GM23338 (cell line): ENCODE measurements around the gene TNNI2. TPM values are rescaled to one million over a fixed set of nuclear protein-coding genes. Genes with fewer than 3 reads are reported as not detected.

Source experiments
- ATAC-seq: fragments of 200-7000 bp; cut with Tn5 transposase; 3 replicates; pipeline ENCODE4 v1.9.1; 2020
- DNase-seq: peaks from one replicate; pipeline ENCODE4 v3.0.0-alpha.2; 2015; ENCODE audit warnings: low spot score
- H2AFZ ChIP-seq: fragments of 200-600 bp; sonication (generic); 2 replicates; pipeline ENCODE4 v1.8.0; 2016; ENCODE audit warnings: antibody characterized with exemption, mild to moderate bottlenecking, moderate library complexity
- H3F3A ChIP-seq: fragments of 200-600 bp; sonication (generic); replicated peaks from 2 replicates; pipeline ENCODE4 v1.8.0; 2017; ENCODE audit warnings: antibody characterized with exemption, mixed run types, low read depth
- H3K27ac ChIP-seq: fragments of 200-600 bp; sonication (generic); 2 replicates; pipeline ENCODE4 v1.6.1; 2016; ENCODE audit warnings: low read depth
- H3K27me3 ChIP-seq: fragments of 200-600 bp; sonication (generic); 2 replicates; pipeline ENCODE4 v1.8.0; 2016; ENCODE audit warnings: mild to moderate bottlenecking, mixed run types, moderate library complexity; ENCODE audit not compliant: insufficient read depth
- H3K36me3 ChIP-seq: fragments of 200-600 bp; sonication (generic); 2 replicates; pipeline ENCODE4 v1.8.0; 2016; ENCODE audit warnings: mild to moderate bottlenecking; ENCODE audit not compliant: insufficient read depth
- H3K4me1 ChIP-seq: fragments of 200-600 bp; sonication (generic); 2 replicates; pipeline ENCODE4 v1.8.0; 2016; ENCODE audit warnings: mild to moderate bottlenecking, moderate library complexity; ENCODE audit not compliant: insufficient read depth
- H3K4me2 ChIP-seq: fragments of 200-600 bp; sonication (generic); 2 replicates; pipeline ENCODE4 v1.7.1; 2017; ENCODE audit warnings: mixed run types
- H3K4me3 ChIP-seq: fragments of 200-600 bp; sonication (generic); 2 replicates; pipeline ENCODE4 v1.6.1; 2016; ENCODE audit warnings: mixed run types
- H3K79me2 ChIP-seq: fragments of 200-600 bp; sonication (generic); replicated peaks from 2 replicates; pipeline ENCODE4 v1.8.0; 2017; ENCODE audit warnings: mild to moderate bottlenecking; ENCODE audit not compliant: insufficient read depth
- H3K9me2 ChIP-seq: fragments of 200-600 bp; sonication (generic); 2 replicates; pipeline ENCODE4 v1.8.0; 2017; ENCODE audit not compliant: insufficient read depth
- H4K20me1 ChIP-seq: fragments of 200-600 bp; sonication (generic); replicated peaks from 2 replicates; pipeline ENCODE4 v1.8.0; 2017; ENCODE audit warnings: mild to moderate bottlenecking; ENCODE audit not compliant: insufficient read depth
- H3K27ac Mint-ChIP-seq: 2 replicates; pipeline ENCODE4 v1.8.0; 2020; ENCODE audit warnings: inconsistent platforms, mild to moderate bottlenecking, moderate library complexity, mixed read lengths
- H3K27me3 Mint-ChIP-seq: 3 replicates; pipeline ENCODE4 v1.8.0; 2022; ENCODE audit warnings: low read depth, mild to moderate bottlenecking, moderate library complexity, mixed read lengths, inconsistent platforms; ENCODE audit not compliant: insufficient read depth, poor library complexity
- H3K36me3 Mint-ChIP-seq: 3 replicates; pipeline ENCODE4 v1.8.0; 2021; ENCODE audit warnings: low read depth, mild to moderate bottlenecking, inconsistent platforms, moderate library complexity, mixed read lengths
- H3K4me1 Mint-ChIP-seq: 3 replicates; pipeline ENCODE4 v1.8.0; 2020; ENCODE audit warnings: mild to moderate bottlenecking, inconsistent platforms, mixed read lengths
- H3K4me3 Mint-ChIP-seq: 3 replicates; pipeline ENCODE4 v1.8.0; 2021; ENCODE audit warnings: moderate library complexity, mild to moderate bottlenecking, inconsistent platforms, mixed read lengths
- H3K9me3 Mint-ChIP-seq: 3 replicates; pipeline ENCODE4 v1.8.0; 2020; ENCODE audit warnings: moderate library complexity, mild to moderate bottlenecking, inconsistent platforms, mixed read lengths
- CREB1 ChIP-seq: fragments of 250-450 bp; sonication (Bioruptor Pico); IDR thresholded peaks from 2 replicates; pipeline ENCODE4 v1.5.0; 2020; ENCODE audit warnings: low read depth, mild to moderate bottlenecking, moderate library complexity
- EZH2phosphoT487 ChIP-seq: fragments of 200-600 bp; sonication (generic); IDR thresholded peaks from one replicate; pipeline ENCODE4 v1.8.1; 2018; ENCODE audit warnings: antibody characterized with exemption; ENCODE audit not compliant: unreplicated experiment
- JUNB ChIP-seq: IDR thresholded peaks from one replicate; pipeline ENCODE4 v1.6.1; 2016; ENCODE audit warnings: antibody characterized with exemption; ENCODE audit not compliant: unreplicated experiment
- STAT1 ChIP-seq: IDR thresholded peaks from one replicate; pipeline ENCODE4 v1.6.1; 2016; ENCODE audit warnings: antibody characterized with exemption; ENCODE audit not compliant: unreplicated experiment
- ZNF331 ChIP-seq: fragments of 250-450 bp; sonication (Bioruptor Pico); IDR thresholded peaks from 2 replicates; pipeline ENCODE4 v1.5.0; 2020; ENCODE audit warnings: low read depth, mild to moderate bottlenecking, moderate library complexity
- ZNF462 ChIP-seq: fragments of 250-450 bp; sonication (Bioruptor Pico); IDR thresholded peaks from 2 replicates; pipeline ENCODE4 v1.5.0; 2020; ENCODE audit warnings: mild to moderate bottlenecking, moderate library complexity
- polyA plus RNA-seq: library from polyadenylated mRNA; unstranded; fragments of >200 nt; fragmentation: Nextera tagmentation; extraction: Ambion mirVana; gene quantifications from 2 replicates; pipeline ENCODE4 v1.2.1, GENCODE V29; 2016
- total RNA-seq: library from RNA; depleted of rRNA; stranded (reverse); fragments of >200 nt; shearing (Covaris generic); gene quantifications from 2 replicates; pipeline ENCODE4 v1.2.3, GENCODE V29; 2014

The TNNI2 gene
- total and polyA plus RNA-seq, 2 experiments from 2014 or later = not detected

GRCh38 chr11:1851468-1852180, 12.8 kb downstream of the TNNI2 start:
- H3K4me1 ChIP-seq = no peaks in the 10 kb centered on the region
- no peaks in the 10 kb centered on the region for H3K27me3 ChIP-seq
- TF ChIP-seq EZH2phosphoT487 = no peak
- no peak for TF ChIP-seq ZNF462 (CRISPR knock-in tag)
- TF ChIP-seq STAT1 = no peak
- TF ChIP-seq ZNF331 (CRISPR knock-in tag) = no peak
- TF ChIP-seq JUNB = no peak
- TF ChIP-seq CREB1 (CRISPR knock-in tag) = no peak
- no peak overlapping the region for H3K4me3 Mint-ChIP-seq
- H3K27me3 Mint-ChIP-seq = peaks cover 4% of the 10 kb centered on the region
- no peaks in the 10 kb centered on the region; the same call in 2 of the 3 replicates for H3K9me3 Mint-ChIP-seq
- H4K20me1 ChIP-seq = no peaks in the 10 kb centered on the region
- no peak overlapping the region for H2AFZ ChIP-seq
- no peak overlapping the region for H3K27ac ChIP-seq
- ATAC-seq (no peak), DNase-seq (no peak)
- H3K4me2 ChIP-seq = no peak overlapping the region
- no peaks in the 10 kb centered on the region for H3K36me3 Mint-ChIP-seq
- no peaks in the 10 kb centered on the region for H3K79me2 ChIP-seq
- H3K36me3 ChIP-seq = no peaks in the 10 kb centered on the region
- no peak overlapping the region for H3K4me3 ChIP-seq
- H3F3A ChIP-seq = no peaks in the 10 kb centered on the region
- H3K4me1 Mint-ChIP-seq = no peaks in the 10 kb centered on the region
- H3K27ac Mint-ChIP-seq = no peak overlapping the region
- no peaks in the 10 kb centered on the region for H3K9me2 ChIP-seq
